GM12891 (cell line): ENCODE measurements around the gene FRZB.
"Not testable (repeated sequence)": the region's sequence is repeated elsewhere in the genome, so short reads cannot be mapped to it uniquely, and the experiment has no call there.

Source experiments
- POLR2A ChIP-seq: IDR thresholded peaks from 2 replicates; pipeline ENCODE4 v1.6.1; 2011; ENCODE audit warnings: low read depth, low read length, control low read depth
- POLR2AphosphoS5 ChIP-seq: IDR thresholded peaks from 2 replicates; pipeline ENCODE4 v1.6.1; 2011; ENCODE audit warnings: low read depth, low read length, control low read depth
- TAF1 ChIP-seq: IDR thresholded peaks from 2 replicates; pipeline ENCODE4 v1.6.1; 2011; ENCODE audit warnings: low read depth, low read length, control low read depth

DNA sequence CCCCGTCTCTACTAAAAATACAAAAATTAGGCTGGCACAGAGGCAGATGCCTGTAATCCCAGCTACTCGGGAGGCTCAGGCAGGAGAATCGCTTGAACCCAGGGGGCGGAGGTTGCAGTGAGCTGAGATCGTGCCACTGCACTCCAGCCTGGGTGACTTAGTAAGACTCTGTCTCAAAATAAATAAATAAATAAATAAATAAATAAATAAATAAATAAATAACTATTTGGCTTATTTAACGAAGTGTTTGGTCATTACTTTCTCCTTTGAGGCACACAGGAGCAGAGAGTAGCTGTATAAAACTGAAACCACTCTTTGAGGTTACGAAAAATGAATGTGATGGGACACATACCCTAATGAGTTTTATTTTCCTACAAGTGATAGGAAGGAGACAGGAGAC is 26.6 kb upstream of the FRZB start:
- TF ChIP-seq POLR2A, POLR2AphosphoS5, TAF1: not testable (repeated sequence)
